ENCODE results near the gene HOXB8.

HOXB8 gene

GRCh38 chr17:48609759-48610281, 5.3 kb downstream of the HOXB8 start:
- no peak for TF ChIP-seq CTCF (IDR thresholded peaks at IDR 0.05)

GRCh38 chr17:48609033-48609432, 6.1 kb downstream of the HOXB8 start:
- no peak for TF ChIP-seq CTCF (IDR thresholded peaks at IDR 0.05)

- no peak for TF ChIP-seq CTCF (IDR thresholded peaks at IDR 0.05)
Measured at GRCh38 chr17:48608494-48608834, 6.6 kb downstream of the HOXB8 start.

GRCh38 chr17:48606892-48607614, 8.0 kb downstream of the HOXB8 start:
- TF ChIP-seq CTCF (IDR thresholded peaks at IDR 0.05) = no peak

- no peak for TF ChIP-seq CTCF (IDR thresholded peaks at IDR 0.05)
Measured at GRCh38 chr17:48605991-48606891, 8.9 kb downstream of the HOXB8 start.

GRCh38 chr17:48605409-48605919, 9.6 kb downstream of the HOXB8 start:
- no peak for TF ChIP-seq CTCF (IDR thresholded peaks at IDR 0.05)

GRCh38 chr17:48604770-48605329, 10.2 kb downstream of the HOXB8 start, which contains the start of gene HOXB6:
Gene HOXB6 (minus strand): TSS chr17:48604986. CDS start chr17:48598150, 6,836 bp downstream.
- no peak for TF ChIP-seq CTCF (IDR thresholded peaks at IDR 0.05)

Data from LNCAP (cell line).